Panc1 (cell line): ENCODE data around the gene MYT1. TPM values are rescaled to one million over a fixed set of nuclear protein-coding genes. Genes with fewer than 3 reads are reported as not detected.

ENCODE experiments used
- ATAC-seq: fragments of 200-7000 bp; cut with Tn5 transposase; 2 replicates; pipeline ENCODE4 v1.9.1; 2020; ENCODE audit warnings: mild to moderate bottlenecking, moderate library complexity
- BruUV-seq: library from RNA; stranded (reverse); fragments of 400-500 nt; replicated peaks from 2 replicates; lab custom pipeline; 2021; lab: Mats Ljungman, UMichigan
- CTCF ChIA-PET: fragments of 300-600 bp; sonication (Branson Sonifier 250); formaldehyde crosslinking; loops from one replicate; lab custom pipeline; 2022; ENCODE audit warnings: antibody characterized with exemption; lab: Charles Lee
- POLR2A ChIA-PET: fragments of 300-600 bp; sonication (Branson Sonifier 250); formaldehyde crosslinking; loops from one replicate; lab custom pipeline; 2022; ENCODE audit warnings: antibody characterized with exemption; lab: Charles Lee
- DNase-seq: peaks from one replicate; pipeline ENCODE4 v3.0.0-alpha.2; 2010; ENCODE audit warnings: low read depth, low spot score
- H3K27ac ChIP-seq: 2 replicates; pipeline ENCODE4 v1.5.1; 2011; ENCODE audit warnings: mild to moderate bottlenecking, low read length, inconsistent platforms
- H3K27me3 ChIP-seq: fragments of 200-500 bp; sonication (Bioruptor generic); 2 replicates; pipeline ENCODE4 v1.6.0; 2014; ENCODE audit warnings: low read length, inconsistent platforms; ENCODE audit not compliant: control insufficient read depth, insufficient read depth
- H3K36me3 ChIP-seq: fragments of 200-500 bp; sonication (Bioruptor generic); 2 replicates; pipeline ENCODE4 v1.5.1; 2014; ENCODE audit warnings: inconsistent platforms, mild to moderate bottlenecking, low read length, moderate library complexity; ENCODE audit not compliant: control insufficient read depth, insufficient read depth
- H3K4me1 ChIP-seq: 2 replicates; pipeline ENCODE4 v1.5.1; 2011; ENCODE audit warnings: inconsistent platforms, mild to moderate bottlenecking, low read length, moderate library complexity; ENCODE audit not compliant: control insufficient read depth, insufficient read depth
- H3K4me3 ChIP-seq, 2 experiments: 2 replicates each; pipeline ENCODE4 v1.5.1; 2011 to 2012; ENCODE audit warnings: low read depth in 2 of 2, low read length in 2 of 2, mild to moderate bottlenecking in 2 of 2, inconsistent platforms in 1 of 2, moderate library complexity in 1 of 2
- H3K9me3 ChIP-seq: fragments of 200-500 bp; sonication (Bioruptor generic); 2 replicates; pipeline ENCODE4 v1.5.1; 2014; ENCODE audit warnings: low read depth, mild to moderate bottlenecking, inconsistent platforms, low read length, moderate library complexity; ENCODE audit not compliant: control insufficient read depth, insufficient read depth
- POLR2AphosphoS5 ChIP-seq: IDR thresholded peaks from 2 replicates; pipeline ENCODE4 v1.6.1; 2012; ENCODE audit warnings: mild to moderate bottlenecking, low read depth, low read length, moderate library complexity
- SIN3A ChIP-seq: IDR thresholded peaks from 2 replicates; pipeline ENCODE4 v1.6.1; 2012; ENCODE audit warnings: low read depth, mild to moderate bottlenecking, low read length, moderate library complexity, borderline replicate concordance; ENCODE audit not compliant: insufficient read depth
- TCF7L2 ChIP-seq: IDR thresholded peaks from 2 replicates; pipeline ENCODE4 v1.6.1; 2011; ENCODE audit warnings: mild to moderate bottlenecking, low read depth, low read length, inconsistent platforms
- in situ Hi-C: cut with HindIII; loops from 2 replicates; pipeline ENCODE4 v1.10.0; 2016; ENCODE audit warnings: low sequenced_read_pairs, low pct_unique_long_range_greater_than_20kb
- intact Hi-C: fragments of 100-400 bp; cut with micrococcal nuclease; formaldehyde crosslinking; loops from one replicate; pipeline ENCODE4 v1.10.0; 2022; ENCODE audit not compliant: unreplicated experiment
- total RNA-seq: library from RNA; stranded (reverse); gene quantifications from one replicate; pipeline ENCODE4 v1.2.1, GENCODE V29; 2021; ENCODE audit not compliant: unreplicated experiment
- TF ChIP-seq, protein P1 (sequence below), 2 experiments: IDR thresholded peaks; 2 replicates each; pipeline ENCODE4 v1.6.1; 2011 to 2012; ENCODE audit warnings: low read depth in 2 of 2, control low read depth in 1 of 2, low read length in 1 of 2, mild to moderate bottlenecking in 1 of 2, moderate library complexity in 1 of 2; ENCODE audit not compliant: insufficient read depth in 1 of 2
- TF ChIP-seq, protein P2 (sequence below): fragments of 450-650 bp; IDR thresholded peaks from 2 replicates; pipeline ENCODE4 v1.5.1; 2017; ENCODE audit warnings: mild to moderate bottlenecking

Gene MYT1
- total RNA-seq, 1 experiment from 2014 or later = 0.41 TPM

DNA sequence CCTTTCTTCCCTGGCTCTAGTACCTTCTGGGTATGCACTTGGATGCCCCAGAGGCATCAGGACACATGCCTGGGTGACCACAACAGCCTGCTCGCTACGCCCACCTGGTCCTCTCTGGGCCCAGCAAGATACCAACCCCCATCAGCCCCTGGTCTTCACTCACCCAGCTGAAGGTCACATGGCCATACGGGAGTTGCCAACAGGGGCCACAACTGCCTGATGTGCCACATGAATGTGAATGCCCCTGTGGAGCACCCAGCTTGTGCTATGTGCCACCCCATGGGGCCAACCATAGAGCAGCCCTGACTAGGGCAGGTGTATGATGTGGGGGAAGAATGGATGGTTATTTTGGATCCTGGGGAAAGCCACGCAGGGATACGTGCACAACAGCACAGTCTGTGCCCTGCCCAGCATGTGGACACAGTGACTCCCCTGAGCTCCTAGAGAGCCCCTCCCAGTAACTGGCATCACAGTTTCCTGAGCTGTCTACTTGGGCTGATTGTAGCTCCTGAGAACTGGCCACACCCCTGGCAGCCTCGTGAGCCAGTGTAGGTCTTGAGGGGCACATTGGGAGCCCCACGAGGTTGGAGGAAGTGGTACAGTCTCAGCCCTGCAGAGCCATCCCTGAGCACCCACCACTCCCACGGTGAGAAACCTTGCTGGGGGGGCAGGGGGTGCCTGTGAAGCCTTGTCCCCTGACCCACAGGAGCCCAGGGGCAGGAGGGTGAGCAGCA, 80.8 kb downstream of the MYT1 start:
- H3K4me1 ChIP-seq = no peaks in the 10 kb centered on the region
- TF ChIP-seq SIN3A = no peak
- TF ChIP-seq, protein P1, sequence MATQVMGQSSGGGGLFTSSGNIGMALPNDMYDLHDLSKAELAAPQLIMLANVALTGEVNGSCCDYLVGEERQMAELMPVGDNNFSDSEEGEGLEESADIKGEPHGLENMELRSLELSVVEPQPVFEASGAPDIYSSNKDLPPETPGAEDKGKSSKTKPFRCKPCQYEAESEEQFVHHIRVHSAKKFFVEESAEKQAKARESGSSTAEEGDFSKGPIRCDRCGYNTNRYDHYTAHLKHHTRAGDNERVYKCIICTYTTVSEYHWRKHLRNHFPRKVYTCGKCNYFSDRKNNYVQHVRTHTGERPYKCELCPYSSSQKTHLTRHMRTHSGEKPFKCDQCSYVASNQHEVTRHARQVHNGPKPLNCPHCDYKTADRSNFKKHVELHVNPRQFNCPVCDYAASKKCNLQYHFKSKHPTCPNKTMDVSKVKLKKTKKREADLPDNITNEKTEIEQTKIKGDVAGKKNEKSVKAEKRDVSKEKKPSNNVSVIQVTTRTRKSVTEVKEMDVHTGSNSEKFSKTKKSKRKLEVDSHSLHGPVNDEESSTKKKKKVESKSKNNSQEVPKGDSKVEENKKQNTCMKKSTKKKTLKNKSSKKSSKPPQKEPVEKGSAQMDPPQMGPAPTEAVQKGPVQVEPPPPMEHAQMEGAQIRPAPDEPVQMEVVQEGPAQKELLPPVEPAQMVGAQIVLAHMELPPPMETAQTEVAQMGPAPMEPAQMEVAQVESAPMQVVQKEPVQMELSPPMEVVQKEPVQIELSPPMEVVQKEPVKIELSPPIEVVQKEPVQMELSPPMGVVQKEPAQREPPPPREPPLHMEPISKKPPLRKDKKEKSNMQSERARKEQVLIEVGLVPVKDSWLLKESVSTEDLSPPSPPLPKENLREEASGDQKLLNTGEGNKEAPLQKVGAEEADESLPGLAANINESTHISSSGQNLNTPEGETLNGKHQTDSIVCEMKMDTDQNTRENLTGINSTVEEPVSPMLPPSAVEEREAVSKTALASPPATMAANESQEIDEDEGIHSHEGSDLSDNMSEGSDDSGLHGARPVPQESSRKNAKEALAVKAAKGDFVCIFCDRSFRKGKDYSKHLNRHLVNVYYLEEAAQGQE (IDR thresholded peaks at IDR 0.05; ENCODE audit: insufficient read depth in 1 of 2, low read depth in 2 of 2, low read length in 1 of 2) = no peak
- no peak for TF ChIP-seq POLR2AphosphoS5
- TF ChIP-seq TCF7L2 = no peak
- ChIA-PET POLR2A (interaction anchor here (0.5 kb wide), 1 partner anchor 104 kb away, joined by 9 read pairs; no protein-coding TSS in a partner anchor), CTCF (no interaction called here)
- H3K4me3 ChIP-seq = no peak overlapping the region
- no peak overlapping the region for H3K27ac ChIP-seq
- H3K9me3 ChIP-seq = no peaks in the 10 kb centered on the region
- ATAC-seq (no peak), DNase-seq (no peak)
- intact Hi-C loops = no loop called here
- no TSS peak for BruUV-seq
- in situ Hi-C loops = no loop called here
- H3K36me3 ChIP-seq = no peaks in the 10 kb centered on the region
- H3K27me3 ChIP-seq = peaks cover 1% of the 10 kb centered on the region

DNA sequence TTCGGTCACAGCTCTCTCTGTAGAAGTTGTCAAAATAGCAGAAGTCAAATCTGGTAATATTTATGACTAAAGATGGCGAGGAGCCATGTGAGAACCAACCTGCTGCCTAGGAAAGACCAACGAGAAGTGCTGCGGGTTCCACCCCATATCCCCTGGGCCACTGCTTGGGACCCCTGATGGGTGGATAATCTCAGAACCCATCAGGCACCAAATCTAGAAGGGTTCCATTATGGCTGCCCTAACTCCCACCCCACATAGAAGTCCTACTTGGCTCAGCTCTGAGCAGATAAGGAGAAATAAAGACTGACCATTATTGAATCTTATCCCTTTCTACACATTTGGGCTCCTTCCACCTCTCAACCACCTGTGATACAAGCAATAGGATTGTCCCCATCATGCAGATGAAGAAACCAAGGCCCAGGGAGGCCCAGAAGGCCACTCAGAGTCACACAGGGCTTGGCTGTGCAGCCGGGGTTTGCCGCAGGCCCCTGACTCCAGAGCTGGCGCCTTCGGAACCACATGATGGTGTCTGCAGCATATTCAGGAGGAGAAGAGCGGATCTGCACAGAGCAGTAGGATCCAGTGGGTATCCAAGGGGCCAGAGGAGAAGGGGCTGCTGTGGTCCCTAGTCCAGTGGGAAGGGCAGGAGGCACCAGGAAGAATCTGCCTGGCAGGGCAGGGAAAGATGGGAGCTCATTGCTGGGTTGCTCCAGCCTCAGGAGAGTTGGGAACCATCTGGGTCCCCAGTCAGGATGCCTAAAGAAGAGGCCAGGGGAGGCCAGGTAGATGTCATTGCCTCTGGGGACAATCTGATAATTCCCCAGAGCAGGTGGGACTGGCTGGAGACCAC, 81.7 kb downstream of the MYT1 start:
- BruUV-seq = no TSS peak
- CTCF ChIA-PET = no interaction called here
- H3K4me3 ChIP-seq = no peak overlapping the region
- TF ChIP-seq, protein P2, sequence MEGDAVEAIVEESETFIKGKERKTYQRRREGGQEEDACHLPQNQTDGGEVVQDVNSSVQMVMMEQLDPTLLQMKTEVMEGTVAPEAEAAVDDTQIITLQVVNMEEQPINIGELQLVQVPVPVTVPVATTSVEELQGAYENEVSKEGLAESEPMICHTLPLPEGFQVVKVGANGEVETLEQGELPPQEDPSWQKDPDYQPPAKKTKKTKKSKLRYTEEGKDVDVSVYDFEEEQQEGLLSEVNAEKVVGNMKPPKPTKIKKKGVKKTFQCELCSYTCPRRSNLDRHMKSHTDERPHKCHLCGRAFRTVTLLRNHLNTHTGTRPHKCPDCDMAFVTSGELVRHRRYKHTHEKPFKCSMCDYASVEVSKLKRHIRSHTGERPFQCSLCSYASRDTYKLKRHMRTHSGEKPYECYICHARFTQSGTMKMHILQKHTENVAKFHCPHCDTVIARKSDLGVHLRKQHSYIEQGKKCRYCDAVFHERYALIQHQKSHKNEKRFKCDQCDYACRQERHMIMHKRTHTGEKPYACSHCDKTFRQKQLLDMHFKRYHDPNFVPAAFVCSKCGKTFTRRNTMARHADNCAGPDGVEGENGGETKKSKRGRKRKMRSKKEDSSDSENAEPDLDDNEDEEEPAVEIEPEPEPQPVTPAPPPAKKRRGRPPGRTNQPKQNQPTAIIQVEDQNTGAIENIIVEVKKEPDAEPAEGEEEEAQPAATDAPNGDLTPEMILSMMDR = no peak
- TF ChIP-seq SIN3A = no peak
- TF ChIP-seq POLR2AphosphoS5 = no peak
- TF ChIP-seq TCF7L2 = no peak
- TF ChIP-seq, protein P1 (IDR thresholded peaks at IDR 0.05; ENCODE audit: insufficient read depth in 1 of 2, low read depth in 2 of 2, low read length in 1 of 2) = no peak
- no peaks in the 10 kb centered on the region for H3K4me1 ChIP-seq
- intact Hi-C loops (no loop called here), in situ Hi-C loops (no loop called here)
- no peaks in the 10 kb centered on the region for H3K36me3 ChIP-seq
- no peaks in the 10 kb centered on the region for H3K9me3 ChIP-seq
- POLR2A ChIA-PET = interaction anchor here (0.5 kb wide), 1 partner anchor 104 kb away, joined by 9 read pairs; no protein-coding TSS in a partner anchor
- no peak overlapping the region for H3K27ac ChIP-seq
- peaks cover 6% of the 10 kb centered on the region for H3K27me3 ChIP-seq
- ATAC-seq = no peak
- no peak for DNase-seq
